HCT116 (cell line): ENCODE data around the gene GSK3A. TPM values are rescaled to one million over a fixed set of nuclear protein-coding genes. Genes with fewer than 3 reads are reported as not detected.

Experiments used
- ATAC-seq: fragments of 200-7000 bp; cut with Tn5 transposase; 2 replicates; pipeline ENCODE4 v1.9.1; 2020; ENCODE audit warnings: mild to moderate bottlenecking, moderate library complexity
- BruUV-seq: library from RNA; stranded (reverse); fragments of 400-500 nt; replicated peaks from 2 replicates; lab custom pipeline; 2021; lab: Mats Ljungman, UMichigan
- CTCF ChIA-PET: fragments of 300-600 bp; sonication (Branson Sonifier 250); formaldehyde crosslinking; loops from one replicate; lab custom pipeline; 2021; ENCODE audit warnings: antibody characterized with exemption; lab: Charles Lee
- POLR2A ChIA-PET: fragments of 300-600, 350-600 bp; sonication (Branson Sonifier 250); formaldehyde crosslinking; loops from one replicate; lab custom pipeline; 2021; ENCODE audit warnings: antibody characterized with exemption; lab: Charles Lee
- RAD21 ChIA-PET, 2 experiments: fragments of 300-600 bp; sonication (Branson Sonifier 250); formaldehyde crosslinking; loops; one replicate each; lab custom pipeline; 2023; ENCODE audit warnings: low total read pairs in 2 of 2; ENCODE audit not compliant: uncharacterized antibody in 2 of 2, unreplicated experiment in 2 of 2, low non-redundant PET in 1 of 2; lab: Charles Lee
- DNase-seq: peaks from one replicate; pipeline ENCODE4 v3.0.0-alpha.2; 2010; ENCODE audit warnings: low read depth, low spot score
- H2AFZ ChIP-seq: fragments of 200-600 bp; shearing (Covaris generic), sonication (generic); 2 replicates; pipeline ENCODE4 v1.6.1; 2017; ENCODE audit warnings: low read depth, mixed run types, mixed read lengths, antibody characterized with exemption, low read length; ENCODE audit not compliant: poor library complexity, severe bottlenecking
- H3K27ac ChIP-seq: 2 replicates; pipeline ENCODE4 v1.5.1; 2012; ENCODE audit warnings: low read depth, low read length
- H3K27me3 ChIP-seq: fragments of 200-600 bp; sonication (generic); 2 replicates; pipeline ENCODE4 v1.6.1; 2016; ENCODE audit warnings: mixed run types, low read length, mixed read lengths; ENCODE audit not compliant: insufficient read depth
- H3K36me3 ChIP-seq, 2 experiments: fragments of 200-500 bp in 1 of 2; fragments of 200-600 bp in 1 of 2; sonication (Bioruptor generic) in 1 of 2; sonication (generic) in 1 of 2; 2 replicates each; pipeline versions ENCODE4 v1.5.1 to v1.6.1; 2014 to 2016; ENCODE audit warnings: low read length in 2 of 2, inconsistent platforms in 1 of 2, mixed read lengths in 1 of 2, mixed run types in 1 of 2; ENCODE audit not compliant: insufficient read depth in 2 of 2, control insufficient read depth in 1 of 2
- H3K4me1 ChIP-seq, 2 experiments: fragments of 200-600 bp in 1 of 2; sonication (generic) in 1 of 2; 2 replicates each; pipeline versions ENCODE4 v1.5.1 to v1.6.1; 2012 to 2017; ENCODE audit warnings: low read length in 2 of 2, inconsistent platforms in 1 of 2, mild to moderate bottlenecking in 1 of 2, mixed read lengths in 1 of 2, mixed run types in 1 of 2, moderate library complexity in 1 of 2; ENCODE audit not compliant: insufficient read depth in 2 of 2, control insufficient read depth in 1 of 2
- H3K4me2 ChIP-seq: fragments of 200-600 bp; sonication (generic); 2 replicates; pipeline ENCODE4 v1.6.1; 2017; ENCODE audit warnings: mixed run types, low read length, mixed read lengths
- H3K4me3 ChIP-seq, 2 experiments: fragments of 200-600 bp in 1 of 2; sonication (generic) in 1 of 2; replicated peaks in 1 of 2; 2 replicates each; pipeline ENCODE4 v1.5.1; 2011 to 2016; ENCODE audit warnings: low read length in 2 of 2, control low read depth in 1 of 2, low read depth in 1 of 2, mild to moderate bottlenecking in 1 of 2, mixed read lengths in 1 of 2, mixed run types in 1 of 2
- H3K79me2 ChIP-seq: fragments of 200-600 bp; sonication (generic); 2 replicates; pipeline ENCODE4 v1.6.1; 2017; ENCODE audit warnings: mild to moderate bottlenecking, mixed run types, low read length, moderate library complexity, mixed read lengths; ENCODE audit not compliant: insufficient read depth
- H3K9ac ChIP-seq: fragments of 200-600 bp; sonication (generic); 2 replicates; pipeline ENCODE4 v1.6.1; 2016; ENCODE audit warnings: low read length, mixed read lengths
- H3K9me2 ChIP-seq: fragments of 200-600 bp; sonication (generic), shearing (Covaris generic); 2 replicates; pipeline ENCODE4 v1.6.1; 2017; ENCODE audit warnings: mixed run types, mild to moderate bottlenecking, moderate library complexity; ENCODE audit not compliant: insufficient read depth
- H3K9me3 ChIP-seq, 2 experiments: fragments of 200-500 bp in 1 of 2; fragments of 200-600 bp in 1 of 2; sonication (Bioruptor generic) in 1 of 2; sonication (generic) in 1 of 2; 2 replicates each; pipeline ENCODE4 v1.6.1; 2014 to 2017; ENCODE audit warnings: low read length in 2 of 2, mixed read lengths in 2 of 2, inconsistent platforms in 1 of 2, low read depth in 1 of 2, mild to moderate bottlenecking in 1 of 2, mixed run types in 1 of 2, moderate library complexity in 1 of 2; ENCODE audit not compliant: control insufficient read depth in 1 of 2, insufficient read depth in 1 of 2
- H4K20me1 ChIP-seq: fragments of 200-600 bp; sonication (generic), shearing (Covaris generic); 2 replicates; pipeline ENCODE4 v1.6.1; 2017; ENCODE audit warnings: mixed run types, mild to moderate bottlenecking, moderate library complexity; ENCODE audit not compliant: insufficient read depth
- CEBPB ChIP-seq: IDR thresholded peaks from 2 replicates; pipeline ENCODE4 v1.6.1; 2012; ENCODE audit warnings: low read depth
- ELF1 ChIP-seq: IDR thresholded peaks from 2 replicates; pipeline ENCODE4 v1.6.1; 2012; ENCODE audit warnings: low read depth, borderline replicate concordance
- JUND ChIP-seq: IDR thresholded peaks from 2 replicates; pipeline ENCODE4 v1.6.1; 2012
- MAX ChIP-seq: IDR thresholded peaks from 2 replicates; pipeline ENCODE4 v1.6.1; 2012
- POLR2AphosphoS5 ChIP-seq: IDR thresholded peaks from 2 replicates; pipeline ENCODE4 v1.6.1; 2011; ENCODE audit warnings: mild to moderate bottlenecking, low read depth, low read length, moderate library complexity
- RAD21 ChIP-seq: IDR thresholded peaks from 2 replicates; pipeline ENCODE4 v1.6.1; 2012; ENCODE audit warnings: low read depth, mild to moderate bottlenecking
- SP1 ChIP-seq: IDR thresholded peaks from 2 replicates; pipeline ENCODE4 v1.6.1; 2012; ENCODE audit warnings: low read depth
- TCF7L2 ChIP-seq: IDR thresholded peaks from 2 replicates; pipeline ENCODE4 v1.7.0; 2011; ENCODE audit warnings: borderline replicate concordance, inconsistent platforms; ENCODE audit not compliant: insufficient read depth, insufficient read length; ENCODE audit errors: extremely low read depth
- ZFX ChIP-seq: fragments of 450-650 bp; IDR thresholded peaks from 2 replicates; pipeline ENCODE4 v1.6.1; 2017
- ZNF274 ChIP-seq: fragments of 200-500 bp; sonication (Bioruptor generic); IDR thresholded peaks from 2 replicates; pipeline ENCODE4 v1.6.1; 2014; ENCODE audit warnings: mild to moderate bottlenecking, low read depth, low read length, inconsistent platforms
- intact Hi-C: fragments of 100-400 bp; cut with micrococcal nuclease; formaldehyde crosslinking; loops from 2 replicates; pipeline ENCODE4 v1.10.0; 2022
- total RNA-seq: library from RNA; stranded (reverse); gene quantifications from one replicate; pipeline ENCODE4 v1.2.1, GENCODE V29; 2021; ENCODE audit not compliant: unreplicated experiment

Gene GSK3A
- total RNA-seq, 1 experiment from 2014 or later, result 57.2 TPM

- TF ChIP-seq POLR2AphosphoS5 (no peak), ELF1 (no peak), ZFX (no peak)
Measured at GRCh38 chr19:42226886-42227285, 15.5 kb downstream of the GSK3A start (continued).

- no peak for TF ChIP-seq ZNF274
- DNase-seq, result no peak
- ATAC-seq, result no peak
- Histone ChIP-seq H4K20me1 (no peaks in the 10 kb centered on the region), H3K4me2 (no peak overlapping the region), H2AFZ (no peak overlapping the region), H3K27me3 (no peaks in the 10 kb centered on the region), H3K36me3 (peaks cover 11 to 36% of the 10 kb centered on the region in 2 experiments), H3K4me1 (peaks cover 0 to 5% of the 10 kb centered on the region in 2 experiments; a peak in 2 of 4 replicates), H3K9ac (no peak overlapping the region), H3K4me3 (no peak overlapping the region), H3K27ac (no peak overlapping the region), H3K79me2 (peaks cover 79% of the 10 kb centered on the region), H3K9me2 (no peaks in the 10 kb centered on the region), H3K9me3 (no peaks in the 10 kb centered on the region)
- BruUV-seq, result no TSS peak
- intact Hi-C loops, result no loop called here
- ChIA-PET RAD21 (no interaction called here), CTCF (no interaction called here), POLR2A (interaction anchor here (1.0 kb wide), 1 partner anchor 17 kb away, joined by 6 read pairs; no protein-coding TSS in a partner anchor)
Measured at GRCh38 chr19:42225718-42226292, 16.6 kb downstream of the GSK3A start.

GRCh38 chr19:42224940-42225717 is 17.3 kb downstream of the GSK3A start:
- ChIA-PET RAD21 (no interaction called here), CTCF (no interaction called here), POLR2A (interaction anchor here (1.0 kb wide), 1 partner anchor 18 kb away, joined by 6 read pairs; no protein-coding TSS in a partner anchor)
- Histone ChIP-seq H3K27ac (no peak overlapping the region), H4K20me1 (no peaks in the 10 kb centered on the region), H3K9ac (no peak overlapping the region), H3K9me2 (no peaks in the 10 kb centered on the region), H3K4me3 (no peak overlapping the region), H3K79me2 (peaks cover 83% of the 10 kb centered on the region), H3K27me3 (no peaks in the 10 kb centered on the region), H2AFZ (no peak overlapping the region), H3K9me3 (no peaks in the 10 kb centered on the region), H3K36me3 (peaks cover 7 to 36% of the 10 kb centered on the region in 2 experiments), H3K4me1 (peaks cover 0 to 5% of the 10 kb centered on the region in 2 experiments; a peak in 2 of 4 replicates), H3K4me2 (no peak overlapping the region)
- BruUV-seq, result no TSS peak
- TF ChIP-seq ZFX, result no peak
- TF ChIP-seq ELF1, result no peak
- no peak for TF ChIP-seq CEBPB
- no peak for TF ChIP-seq RAD21
- no peak for TF ChIP-seq SP1
- TF ChIP-seq TCF7L2, result no peak
- TF ChIP-seq MAX, result no peak
- no peak for TF ChIP-seq JUND
- no peak for DNase-seq
- intact Hi-C loops, result no loop called here
- ATAC-seq, result no peak
